ENCODE data around the gene P2RX7.
"Not testable (repeated sequence)": the region's sequence is repeated elsewhere in the genome, so short reads cannot be mapped to it uniquely, and the experiment has no call there.

The P2RX7 gene

GRCh38 chr12:121212875-121213274 is 80.2 kb downstream of the P2RX7 start:
- DNase-seq = no peak

GRCh38 chr12:121214166-121214777 is 81.6 kb downstream of the P2RX7 start:
- no peak for DNase-seq

- no peak for DNase-seq
Measured at GRCh38 chr12:121214855-121215745, 82.4 kb downstream of the P2RX7 start.

- no peak for DNase-seq
Measured at GRCh38 chr12:121216102-121216501, 83.4 kb downstream of the P2RX7 start.

- no peak for DNase-seq
Measured at GRCh38 chr12:121217063-121217462, 84.4 kb downstream of the P2RX7 start.

GRCh38 chr12:121217761-121218160 is 85.1 kb downstream of the P2RX7 start:
- DNase-seq = no peak

- DNase-seq = no peak
Measured at GRCh38 chr12:121218588-121219352, 86.1 kb downstream of the P2RX7 start.

GRCh38 chr12:121219353-121219986 is 86.8 kb downstream of the P2RX7 start:
- DNase-seq = no peak

GRCh38 chr12:121222847-121223246 is 90.2 kb downstream of the P2RX7 start:
- no peak for DNase-seq

GRCh38 chr12:121223292-121224285 is 90.9 kb downstream of the P2RX7 start:
- no peak for DNase-seq

GRCh38 chr12:121224591-121224990 is 91.9 kb downstream of the P2RX7 start:
- no peak for DNase-seq

GRCh38 chr12:121226399-121226798 is 93.7 kb downstream of the P2RX7 start:
- DNase-seq = no peak

- DNase-seq = not testable (repeated sequence)
Measured at GRCh38 chr12:121226871-121227270, 94.2 kb downstream of the P2RX7 start.

GRCh38 chr12:121227294-121227693 is 94.6 kb downstream of the P2RX7 start:
- peak; percentile 95 for DNase-seq

- DNase-seq = no peak
Measured at GRCh38 chr12:121228919-121229665, 96.4 kb downstream of the P2RX7 start.

GRCh38 chr12:121229826-121230537 is 97.3 kb downstream of the P2RX7 start:
- peak; percentile 76 for DNase-seq

GRCh38 chr12:121230538-121230907 is 97.8 kb downstream of the P2RX7 start:
- no peak for DNase-seq

GRCh38 chr12:121232163-121232562 is 99.5 kb downstream of the P2RX7 start:
- no peak for DNase-seq

- DNase-seq = no peak
Measured at GRCh38 chr12:121232977-121233627, 100.4 kb downstream of the P2RX7 start.

- no peak for DNase-seq
Measured at GRCh38 chr12:121233628-121234020, 100.9 kb downstream of the P2RX7 start.

Measured in NCI-H510A (cell line).